GM18858 (cell line): ENCODE results near the gene SMARCA2.
A peak's percentile ranks its signal among the peaks of the same experiment; 100 is the strongest.

Source experiments
- ATAC-seq: cut with Tn5 transposase; IDR thresholded peaks from one replicate; pipeline ENCODE4 v1.9.1; 2021; ENCODE audit not compliant: unreplicated experiment

Gene SMARCA2

GRCh38 chr9:2086971-2087370, 71.8 kb downstream of the SMARCA2 start:
- ATAC-seq: no peak

- peak; percentile 50 for ATAC-seq
Observed at GRCh38 chr9:2087500-2088313, 72.6 kb downstream of the SMARCA2 start.

GRCh38 chr9:2093920-2094597, 78.9 kb downstream of the SMARCA2 start:
- no peak for ATAC-seq

- no peak for ATAC-seq
Observed at GRCh38 chr9:2096376-2096970, 81.3 kb downstream of the SMARCA2 start.

- ATAC-seq: no peak
Observed at GRCh38 chr9:2106666-2107065, 91.5 kb downstream of the SMARCA2 start.

GRCh38 chr9:2107906-2108451, 92.8 kb downstream of the SMARCA2 start:
- no peak for ATAC-seq

- ATAC-seq: no peak
Observed at GRCh38 chr9:2109069-2109650, 94.0 kb downstream of the SMARCA2 start.

- no peak for ATAC-seq
Observed at GRCh38 chr9:2110036-2110435, 94.9 kb downstream of the SMARCA2 start.

GRCh38 chr9:2116073-2116472, 100.9 kb downstream of the SMARCA2 start:
- ATAC-seq: no peak

- no peak for ATAC-seq
Observed at GRCh38 chr9:2117527-2117926, 102.4 kb downstream of the SMARCA2 start.

GRCh38 chr9:2119566-2119965, 104.4 kb downstream of the SMARCA2 start:
- no peak for ATAC-seq

- ATAC-seq: no peak
Observed at GRCh38 chr9:2120926-2121689, 106.0 kb downstream of the SMARCA2 start.

- ATAC-seq: no peak
Observed at GRCh38 chr9:2122299-2122698, 107.2 kb downstream of the SMARCA2 start.

- ATAC-seq: peak; percentile 96
Observed at GRCh38 chr9:2125906-2126305, 110.8 kb downstream of the SMARCA2 start.

GRCh38 chr9:2126331-2126803, 111.2 kb downstream of the SMARCA2 start:
- no peak for ATAC-seq

- ATAC-seq: no peak
Observed at GRCh38 chr9:2127486-2127885, 112.3 kb downstream of the SMARCA2 start.

GRCh38 chr9:2128141-2128540, 113.0 kb downstream of the SMARCA2 start:
- ATAC-seq: no peak

GRCh38 chr9:2128618-2129017, 113.5 kb downstream of the SMARCA2 start:
- no peak for ATAC-seq

GRCh38 chr9:2130941-2131340, 115.8 kb downstream of the SMARCA2 start:
- no peak for ATAC-seq

- ATAC-seq: no peak
Observed at GRCh38 chr9:2132484-2133082, 117.4 kb downstream of the SMARCA2 start.
